Coronary artery (tissue), 2 donors: ENCODE results near the gene NOXA1.

Experiments
- DNase-seq: peaks from one replicate; pipeline ENCODE4 v3.0.0-alpha.2; 2017; ENCODE audit warnings: low spot score
- H3K27ac ChIP-seq, 2 donors: fragments of 200-600 bp; sonication (generic); one replicate each; pipeline ENCODE4 v1.5.1; 2016 to 2019
- H3K4me3 ChIP-seq: fragments of 200-600 bp; sonication (generic); 2 replicates; pipeline ENCODE4 v1.5.1; 2016; ENCODE audit warnings: mild to moderate bottlenecking, moderate library complexity
- TF ChIP-seq, protein P1 (sequence below): fragments of 200-600 bp; sonication (generic); IDR thresholded peaks from one replicate; pipeline ENCODE4 v1.5.1; 2019; ENCODE audit warnings: antibody characterized with exemption

The NOXA1 gene

DNA sequence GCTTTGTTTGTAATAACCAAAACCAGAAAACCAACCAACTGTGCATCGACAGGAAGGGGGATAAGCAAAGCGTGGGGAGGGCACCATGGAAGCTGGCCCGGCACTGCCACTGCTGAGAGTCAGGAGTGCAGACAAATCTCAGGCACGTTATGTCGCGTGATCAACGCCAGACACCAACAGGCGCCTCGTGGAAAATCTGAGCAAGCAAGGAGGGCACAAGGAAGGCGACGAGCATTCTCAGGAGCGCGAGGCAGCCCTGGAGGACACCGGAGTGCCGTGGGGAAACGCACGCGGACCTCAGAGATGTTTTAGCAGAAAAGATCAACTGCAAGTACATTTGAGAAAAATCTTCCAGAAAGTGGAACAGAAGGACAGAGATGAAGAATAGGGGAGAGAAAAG is 51.1 kb downstream of the NOXA1 start:
- Histone ChIP-seq H3K27ac (no peak overlapping the region), H3K4me3 (no peak overlapping the region)
- TF ChIP-seq, protein P1, sequence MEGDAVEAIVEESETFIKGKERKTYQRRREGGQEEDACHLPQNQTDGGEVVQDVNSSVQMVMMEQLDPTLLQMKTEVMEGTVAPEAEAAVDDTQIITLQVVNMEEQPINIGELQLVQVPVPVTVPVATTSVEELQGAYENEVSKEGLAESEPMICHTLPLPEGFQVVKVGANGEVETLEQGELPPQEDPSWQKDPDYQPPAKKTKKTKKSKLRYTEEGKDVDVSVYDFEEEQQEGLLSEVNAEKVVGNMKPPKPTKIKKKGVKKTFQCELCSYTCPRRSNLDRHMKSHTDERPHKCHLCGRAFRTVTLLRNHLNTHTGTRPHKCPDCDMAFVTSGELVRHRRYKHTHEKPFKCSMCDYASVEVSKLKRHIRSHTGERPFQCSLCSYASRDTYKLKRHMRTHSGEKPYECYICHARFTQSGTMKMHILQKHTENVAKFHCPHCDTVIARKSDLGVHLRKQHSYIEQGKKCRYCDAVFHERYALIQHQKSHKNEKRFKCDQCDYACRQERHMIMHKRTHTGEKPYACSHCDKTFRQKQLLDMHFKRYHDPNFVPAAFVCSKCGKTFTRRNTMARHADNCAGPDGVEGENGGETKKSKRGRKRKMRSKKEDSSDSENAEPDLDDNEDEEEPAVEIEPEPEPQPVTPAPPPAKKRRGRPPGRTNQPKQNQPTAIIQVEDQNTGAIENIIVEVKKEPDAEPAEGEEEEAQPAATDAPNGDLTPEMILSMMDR = no peak
- no peak for DNase-seq

DNA sequence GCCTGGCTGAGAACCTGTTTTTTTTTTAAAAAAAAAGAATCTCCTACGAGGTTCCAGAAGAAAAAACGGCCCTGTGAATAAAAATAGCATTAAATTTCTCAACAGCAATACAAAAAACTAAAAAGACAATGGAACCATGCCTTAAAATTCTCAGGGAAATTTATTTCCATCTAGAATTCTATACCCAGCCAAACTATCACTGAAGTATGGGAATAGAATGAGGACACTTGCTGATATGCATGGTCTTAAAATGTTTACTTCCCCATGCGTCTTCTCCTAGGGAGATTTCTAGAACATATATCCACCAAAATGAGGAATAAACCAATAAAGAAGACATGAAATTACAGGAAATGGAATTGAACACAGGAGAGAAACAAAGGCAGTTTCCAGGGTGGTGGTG is 52.5 kb downstream of the NOXA1 start:
- no peak for DNase-seq
- TF ChIP-seq, protein P1 = no peak
- H3K27ac ChIP-seq = no peak overlapping the region
- no peak overlapping the region for H3K4me3 ChIP-seq

DNA sequence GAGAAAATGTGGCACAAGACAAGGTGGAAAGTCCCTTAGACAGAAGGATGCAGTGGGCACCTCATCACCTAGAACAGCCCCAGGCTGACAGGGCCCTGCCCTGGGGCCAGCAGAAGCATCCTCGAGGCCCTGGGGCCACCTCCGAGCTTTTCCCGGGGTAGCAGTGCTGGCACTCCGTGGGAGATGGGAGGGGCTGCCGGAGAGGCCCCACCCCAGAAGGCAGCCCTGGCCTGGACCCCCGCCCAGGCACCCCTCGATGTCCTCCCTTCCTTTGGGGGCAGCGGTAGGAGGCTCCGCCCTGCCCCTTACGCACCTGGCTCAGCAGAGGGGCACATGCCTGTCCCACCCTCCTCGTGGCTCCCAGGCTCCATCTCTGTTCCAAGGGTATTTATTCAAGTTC is 53.7 kb downstream of the NOXA1 start:
- TF ChIP-seq, protein P1 = no peak
- Histone ChIP-seq H3K4me3 (no peak overlapping the region), H3K27ac (no peak overlapping the region)
- DNase-seq = no peak

DNA sequence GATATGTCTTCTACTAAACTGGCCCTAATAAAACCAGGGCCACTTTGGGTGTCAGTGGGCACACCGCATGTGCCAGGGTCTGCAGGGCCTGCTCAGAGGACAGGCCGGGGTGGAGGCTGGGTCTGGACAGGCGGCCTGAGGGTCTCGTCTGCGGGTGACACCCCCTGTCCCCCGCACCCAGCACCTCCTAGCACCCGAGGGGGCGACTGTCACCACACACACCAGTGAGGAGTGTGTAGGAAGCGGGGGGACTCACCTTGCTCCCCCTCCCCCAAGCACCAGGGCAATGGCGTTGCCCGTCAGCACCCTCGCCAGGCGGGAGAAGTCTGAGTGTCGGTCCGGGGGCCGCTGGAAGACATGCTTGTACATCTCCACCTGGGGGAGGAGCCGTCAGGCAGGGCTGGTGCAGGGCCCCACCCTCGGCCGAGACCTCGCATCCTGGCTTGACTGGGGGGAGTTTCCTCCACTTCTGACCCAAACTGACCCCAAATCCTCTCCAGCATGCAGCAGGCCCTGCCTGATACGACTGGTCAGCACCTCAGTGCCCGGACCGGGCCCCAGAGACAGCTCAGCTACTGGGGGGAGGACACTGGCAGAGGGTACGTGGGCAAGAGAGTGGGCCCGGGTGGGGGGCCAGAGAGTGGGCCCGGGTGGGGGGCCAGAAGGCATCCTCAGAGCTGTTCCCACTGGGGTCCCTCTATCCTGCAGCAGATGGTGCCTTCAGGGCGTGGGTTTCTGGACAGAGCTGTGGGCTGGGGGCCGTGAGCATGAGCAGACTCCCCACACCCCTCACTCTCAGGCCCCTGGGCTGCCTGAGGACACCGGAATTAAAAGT is 54.8 kb downstream of the NOXA1 start:
- TF ChIP-seq, protein P1 = no peak
- H3K4me3 ChIP-seq = no peak overlapping the region
- no peak overlapping the region for H3K27ac ChIP-seq
- DNase-seq = no peak

DNA sequence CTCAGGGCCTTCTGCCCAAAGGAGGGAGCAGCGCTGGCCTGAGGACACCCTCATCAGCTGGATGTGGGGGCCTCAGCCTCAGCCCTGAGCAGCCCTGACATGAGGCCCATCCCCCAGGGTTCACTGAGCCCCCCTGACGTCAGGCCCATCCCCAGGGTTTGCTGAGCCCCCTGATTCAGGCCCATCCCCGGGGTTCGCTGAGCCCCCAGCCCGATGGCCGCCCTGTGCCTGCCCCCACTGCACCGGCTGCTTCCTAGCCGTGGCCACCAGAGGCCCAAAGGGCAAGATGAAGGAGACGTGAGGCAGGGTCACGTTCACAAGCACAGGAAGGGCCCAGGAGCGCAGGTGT is 55.4 kb downstream of the NOXA1 start:
- Histone ChIP-seq H3K4me3 (no peak overlapping the region), H3K27ac (no peak overlapping the region)
- TF ChIP-seq, protein P1 = no peak
- no peak for DNase-seq

DNA sequence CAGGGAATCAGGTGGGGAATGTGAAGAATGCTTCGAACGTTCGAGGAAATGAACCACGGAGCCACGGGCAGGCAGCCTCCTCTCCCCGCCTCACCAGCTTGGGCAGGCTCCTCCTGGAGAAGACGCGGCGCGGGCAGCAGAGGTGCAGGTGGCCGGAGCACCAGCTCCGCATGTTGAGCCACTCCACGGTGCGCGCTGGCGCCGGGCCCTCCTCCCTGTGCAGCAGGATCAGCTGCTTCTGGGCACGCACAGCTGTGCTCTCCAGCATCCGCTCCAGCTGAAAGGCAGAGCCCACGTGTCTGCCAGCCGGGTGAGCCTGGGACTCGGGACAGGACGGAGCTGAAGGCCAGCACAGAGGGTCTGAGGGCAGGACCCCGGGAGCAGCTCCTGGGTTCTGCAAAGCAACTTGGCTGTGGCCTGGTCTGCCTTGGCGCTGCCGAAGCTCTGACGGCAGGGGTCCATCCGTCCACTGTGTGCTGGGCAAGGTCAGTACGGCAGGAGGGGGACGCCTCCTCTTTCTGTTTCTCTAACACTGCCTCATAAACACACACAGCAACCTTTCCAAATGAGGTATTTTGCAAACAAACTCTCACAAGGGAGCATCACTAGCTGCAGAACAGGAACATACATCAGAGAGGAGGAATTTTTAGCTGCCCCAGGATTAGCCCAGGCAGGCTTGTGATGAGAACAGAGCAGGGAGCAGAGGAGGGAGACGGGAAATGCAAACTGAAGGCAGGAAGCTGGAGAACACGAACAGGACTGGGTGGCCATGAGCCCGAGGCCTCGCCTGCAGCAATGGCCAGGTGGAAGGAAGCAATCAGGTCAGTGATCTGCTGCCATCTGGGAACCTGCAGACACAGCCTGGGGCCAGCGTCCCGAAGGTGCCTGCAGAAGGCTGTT is 56.0 kb downstream of the NOXA1 start:
- DNase-seq = no peak
- TF ChIP-seq, protein P1 = no peak
- Histone ChIP-seq H3K27ac (no peak overlapping the region), H3K4me3 (no peak overlapping the region)
